GM19463 (cell line): ENCODE data around the gene PINLYP.
"Not testable (repeated sequence)": the region's sequence is repeated elsewhere in the genome, so short reads cannot be mapped to it uniquely, and the experiment has no call there.

Experiments used
- ATAC-seq: cut with Tn5 transposase; IDR thresholded peaks from one replicate; pipeline ENCODE4 v1.9.1; 2021; ENCODE audit warnings: mild to moderate bottlenecking, moderate library complexity; ENCODE audit not compliant: unreplicated experiment

The PINLYP gene

DNA sequence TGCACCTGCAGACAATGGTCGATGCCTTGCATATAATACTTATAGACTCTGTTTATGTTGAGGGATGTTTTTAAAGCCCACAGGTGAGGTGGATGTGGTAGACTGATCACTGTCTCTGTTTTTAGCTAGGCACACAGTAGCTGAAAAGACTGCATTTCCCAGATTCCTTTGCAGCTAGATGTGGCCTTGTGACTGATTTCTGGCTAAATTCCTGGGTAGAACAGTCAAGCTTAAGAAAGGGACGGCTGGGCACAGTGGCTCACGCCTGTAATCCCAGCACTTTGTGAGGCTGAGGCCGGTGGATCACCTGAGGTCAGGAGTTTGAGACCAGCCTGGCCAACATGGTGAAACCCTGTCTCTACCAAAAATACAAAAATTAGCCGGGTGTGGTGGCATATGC lies 24.7 kb downstream of the PINLYP start:
- not testable (repeated sequence) for ATAC-seq

DNA sequence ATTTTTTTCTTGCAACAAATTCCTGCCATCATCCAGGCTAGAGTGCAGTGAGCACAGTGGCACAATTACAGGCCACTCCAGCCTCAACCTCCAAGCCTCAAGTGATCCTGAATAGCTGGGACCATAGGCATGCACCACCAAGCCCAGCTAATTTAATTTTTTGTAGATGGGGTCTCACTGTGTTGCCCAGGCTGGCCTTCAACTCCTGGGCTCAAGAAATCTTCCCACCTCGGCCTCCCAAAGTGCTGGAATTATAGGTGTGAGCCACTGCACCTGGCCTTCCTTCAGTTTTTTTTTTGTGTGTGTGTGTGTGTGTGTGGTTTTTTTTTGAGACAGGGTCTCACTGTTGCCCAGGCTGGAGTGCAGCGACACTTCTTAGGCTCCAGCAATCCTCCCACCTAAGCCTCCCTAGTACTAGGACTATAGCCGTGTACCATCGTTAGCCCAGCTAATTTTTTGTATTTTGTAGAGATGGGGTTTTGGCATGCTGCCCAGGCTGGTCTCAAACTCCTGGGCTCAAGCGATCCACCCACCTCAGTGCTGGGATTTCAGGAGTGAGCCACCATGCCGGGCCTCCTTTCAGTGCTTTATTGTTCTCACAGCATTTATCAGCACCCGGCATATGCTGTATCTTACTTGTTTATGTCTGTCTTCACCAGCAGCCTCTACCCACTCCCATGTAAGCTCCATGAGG lies 30.4 kb downstream of the PINLYP start:
- ATAC-seq, result no peak

DNA sequence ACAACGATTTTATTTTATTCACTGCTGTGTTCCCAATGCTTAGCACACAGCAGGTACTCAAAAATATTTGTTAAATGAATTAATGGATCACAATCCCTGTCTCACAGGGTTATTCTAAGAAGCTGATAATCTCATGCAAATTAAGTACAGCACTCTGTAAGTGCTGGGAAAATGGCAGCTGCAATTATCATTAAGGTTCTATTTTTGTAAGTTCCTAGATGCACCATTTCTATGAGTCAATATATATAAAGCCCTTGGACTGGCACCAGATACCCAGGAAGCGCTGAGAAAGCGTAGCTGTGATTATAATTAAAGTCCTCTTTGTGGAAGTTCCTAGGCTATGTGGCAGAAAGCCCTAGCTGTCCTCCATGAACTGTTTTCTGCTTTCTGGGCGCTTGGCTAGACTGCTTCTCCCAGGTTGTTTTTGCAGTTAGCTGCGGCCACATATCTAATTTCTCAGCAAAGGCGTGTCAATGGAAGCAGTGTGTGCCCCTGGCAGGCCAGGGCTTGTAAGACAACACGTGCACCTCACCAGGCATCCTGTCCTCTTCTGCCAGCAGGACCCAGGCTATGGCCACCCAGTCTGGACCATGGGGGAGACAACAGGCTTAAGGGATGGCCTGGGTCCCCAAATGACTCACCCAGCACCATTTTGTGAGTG lies 31.1 kb downstream of the PINLYP start:
- no peak for ATAC-seq

DNA sequence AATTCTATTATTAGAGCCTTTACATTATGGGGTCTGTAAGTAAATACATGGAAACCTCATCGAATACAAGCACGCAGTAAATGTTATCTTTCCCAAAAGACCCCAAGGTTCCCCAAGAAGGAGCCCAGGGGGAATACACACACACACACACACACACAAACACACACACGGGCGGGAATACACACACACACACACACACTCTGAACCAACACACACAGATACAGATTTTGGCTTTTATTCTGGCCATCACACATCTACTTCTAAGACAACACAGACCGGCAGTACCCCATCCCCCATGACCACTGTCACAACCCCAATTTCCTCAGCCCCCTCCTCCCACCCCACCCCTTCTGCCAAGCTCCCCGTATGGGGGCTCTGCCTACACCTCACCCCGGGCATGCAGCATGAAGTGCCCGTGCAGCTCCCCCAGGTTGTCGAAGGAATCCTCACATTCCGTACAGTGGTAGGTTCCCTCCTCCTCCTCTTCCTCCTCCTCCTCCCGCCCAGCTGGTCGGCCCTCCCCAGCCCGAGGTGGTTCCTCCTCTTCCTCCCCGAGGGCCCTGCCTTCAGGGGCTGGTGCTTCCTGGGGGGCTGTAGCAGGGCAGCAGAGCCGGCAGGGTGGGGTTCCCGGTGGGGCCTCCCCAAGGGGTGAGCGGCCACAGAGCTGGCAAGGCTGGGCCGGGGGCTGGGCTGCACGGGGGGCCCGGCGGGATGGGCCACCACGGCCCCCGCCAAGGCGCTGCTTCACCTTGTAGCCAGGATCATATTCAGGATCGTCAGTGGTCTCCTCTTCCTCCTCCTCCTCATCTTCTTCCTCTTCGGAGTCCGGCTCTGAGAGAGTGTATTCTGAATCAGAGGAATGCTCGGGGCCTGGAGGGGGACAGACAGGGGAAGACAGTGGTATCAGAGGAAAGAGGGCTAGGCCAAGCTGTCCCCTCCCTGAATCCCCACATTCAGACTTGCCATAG lies 31.9 kb downstream of the PINLYP start:
- no peak for ATAC-seq

DNA sequence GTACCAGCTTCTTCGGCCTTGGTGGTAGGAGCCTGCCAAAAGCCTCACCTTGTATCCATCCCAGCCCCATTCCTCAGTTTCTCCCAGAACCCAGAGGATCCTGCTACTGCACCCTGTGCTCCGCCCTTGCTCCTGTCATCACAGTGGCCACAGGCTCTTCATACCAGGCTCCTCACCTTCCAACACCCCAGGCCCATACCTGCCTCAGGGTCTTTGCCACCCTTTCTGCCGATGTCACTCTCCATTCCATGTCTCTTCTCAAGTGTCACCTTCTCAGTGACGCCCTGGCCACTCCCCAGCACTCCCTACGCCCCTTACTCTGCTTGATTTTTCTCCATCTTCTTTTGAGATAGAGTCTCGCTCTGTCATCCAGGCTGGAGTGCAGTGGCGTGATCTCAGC lies 34.3 kb downstream of the PINLYP start:
- ATAC-seq, result no peak

DNA sequence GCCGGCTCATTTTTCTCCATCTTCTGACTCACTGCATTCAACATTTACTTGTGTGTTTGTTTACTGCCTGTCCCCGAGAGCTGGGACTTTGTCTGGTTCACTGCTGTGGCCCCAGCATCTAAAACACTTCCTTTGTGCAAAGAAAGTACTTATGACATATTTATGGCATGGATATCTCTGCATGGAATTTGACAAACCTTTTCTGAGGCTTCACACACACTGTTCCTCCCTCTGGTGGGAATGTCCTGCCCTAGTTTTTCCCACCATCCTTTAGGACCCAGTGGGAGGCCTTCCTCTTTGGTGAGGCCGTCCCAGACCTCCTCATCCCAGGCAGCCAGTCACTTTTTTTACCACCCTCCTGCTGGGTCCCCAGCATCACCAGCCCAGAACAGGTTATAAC lies 34.9 kb downstream of the PINLYP start:
- no peak for ATAC-seq

DNA sequence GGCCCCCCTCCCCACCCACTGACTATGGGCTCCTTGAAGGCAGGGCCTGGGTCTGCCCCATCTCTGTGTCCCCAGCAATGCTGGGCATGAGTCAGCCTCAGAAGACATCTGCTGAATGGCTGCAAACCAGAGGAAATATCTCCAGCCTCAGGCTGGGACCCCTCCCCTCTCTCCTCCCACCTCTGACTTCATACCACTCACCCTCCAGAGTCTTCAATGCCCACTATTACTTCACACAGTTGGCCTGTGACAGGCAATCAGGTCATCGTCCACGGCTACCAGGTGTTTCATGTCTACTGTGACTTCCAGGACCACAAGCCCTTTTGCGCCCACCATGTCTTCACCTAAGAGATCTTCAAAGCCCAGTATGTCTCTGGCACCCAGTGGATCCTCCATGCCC lies 36.2 kb downstream of the PINLYP start, which contains the start of gene SRRM5:
Gene SRRM5 (plus strand): TSS at position 301 of the 400 bp plus-strand sequence. CDS start 34 bp downstream, at position 335.
- no peak for ATAC-seq

DNA sequence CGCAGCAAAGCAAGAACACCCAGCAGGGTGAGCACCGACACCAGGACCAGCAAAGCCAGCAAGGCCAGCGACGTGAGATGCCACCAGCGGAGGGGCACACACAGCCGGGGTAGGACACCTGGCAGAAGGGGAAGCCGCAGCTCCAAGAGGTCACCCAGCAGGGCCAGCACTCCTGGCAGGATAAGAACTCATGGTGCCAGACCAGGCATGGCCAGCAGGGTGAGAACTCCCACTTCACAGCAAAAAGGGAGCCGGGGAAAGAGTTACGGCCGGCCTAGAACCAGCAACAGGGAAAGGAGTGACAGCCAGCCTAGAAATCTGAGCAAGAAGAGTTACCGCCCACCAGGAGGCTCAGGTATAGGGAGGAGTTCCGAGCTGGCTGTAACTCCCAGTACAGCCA lies 36.8 kb downstream of the PINLYP start:
- ATAC-seq, result no peak

DNA sequence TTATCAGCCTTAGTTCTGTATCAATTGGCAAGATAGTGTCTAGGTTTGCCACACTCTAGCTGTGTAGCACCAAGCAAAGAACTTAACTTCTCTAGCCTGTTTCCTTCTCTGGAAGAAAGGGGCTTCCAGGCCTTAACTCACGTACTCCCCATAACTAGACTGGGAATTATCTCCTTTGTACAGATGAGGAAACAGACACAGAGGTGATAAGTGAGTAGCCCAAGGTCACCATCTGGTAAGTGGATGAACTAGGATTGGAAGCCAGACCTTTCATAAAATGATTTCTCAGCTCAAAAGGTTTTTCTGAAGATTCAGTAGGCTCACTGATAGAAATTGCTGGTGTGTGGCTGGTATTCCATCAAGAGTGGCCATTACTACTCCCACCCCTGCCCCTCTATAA lies 40.7 kb downstream of the PINLYP start:
- no peak for ATAC-seq

DNA sequence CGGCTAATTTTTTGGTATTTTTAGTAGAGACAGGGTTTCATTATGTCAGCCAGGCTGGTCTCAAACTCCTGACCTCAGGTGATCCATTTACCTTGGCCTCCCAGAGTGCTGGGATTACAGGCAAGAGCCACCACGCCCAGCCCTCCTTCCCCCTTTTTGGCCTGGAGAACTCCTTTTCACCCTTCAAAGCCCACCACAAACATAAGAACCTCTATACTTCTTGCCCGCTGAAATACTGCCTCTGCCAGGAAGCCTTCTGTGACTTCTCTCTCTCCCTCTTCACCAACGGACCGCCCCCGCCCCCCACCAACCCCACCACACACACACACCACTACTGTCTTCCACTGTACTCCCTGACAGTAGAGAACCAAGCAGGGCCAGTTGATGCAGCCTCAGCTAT lies 41.4 kb downstream of the PINLYP start:
- ATAC-seq, result no peak

DNA sequence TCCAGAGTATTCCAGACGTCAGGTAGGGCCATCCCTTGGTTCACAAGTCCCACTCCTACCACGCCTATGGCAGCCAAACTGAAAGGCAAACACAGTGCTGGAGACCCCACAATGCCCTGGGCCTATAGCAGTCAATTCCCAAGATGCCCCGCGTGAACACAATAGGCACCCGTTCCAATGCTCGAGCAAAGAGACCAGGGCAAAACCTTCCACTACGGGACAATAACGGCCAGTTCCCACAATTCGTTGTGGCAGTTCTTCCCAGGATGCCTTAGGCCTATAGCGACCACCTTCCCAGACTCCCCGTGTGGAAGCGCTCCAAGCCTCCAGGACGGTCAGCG lies 43.3 kb downstream of the PINLYP start:
- ATAC-seq, result peak; percentile 33

DNA sequence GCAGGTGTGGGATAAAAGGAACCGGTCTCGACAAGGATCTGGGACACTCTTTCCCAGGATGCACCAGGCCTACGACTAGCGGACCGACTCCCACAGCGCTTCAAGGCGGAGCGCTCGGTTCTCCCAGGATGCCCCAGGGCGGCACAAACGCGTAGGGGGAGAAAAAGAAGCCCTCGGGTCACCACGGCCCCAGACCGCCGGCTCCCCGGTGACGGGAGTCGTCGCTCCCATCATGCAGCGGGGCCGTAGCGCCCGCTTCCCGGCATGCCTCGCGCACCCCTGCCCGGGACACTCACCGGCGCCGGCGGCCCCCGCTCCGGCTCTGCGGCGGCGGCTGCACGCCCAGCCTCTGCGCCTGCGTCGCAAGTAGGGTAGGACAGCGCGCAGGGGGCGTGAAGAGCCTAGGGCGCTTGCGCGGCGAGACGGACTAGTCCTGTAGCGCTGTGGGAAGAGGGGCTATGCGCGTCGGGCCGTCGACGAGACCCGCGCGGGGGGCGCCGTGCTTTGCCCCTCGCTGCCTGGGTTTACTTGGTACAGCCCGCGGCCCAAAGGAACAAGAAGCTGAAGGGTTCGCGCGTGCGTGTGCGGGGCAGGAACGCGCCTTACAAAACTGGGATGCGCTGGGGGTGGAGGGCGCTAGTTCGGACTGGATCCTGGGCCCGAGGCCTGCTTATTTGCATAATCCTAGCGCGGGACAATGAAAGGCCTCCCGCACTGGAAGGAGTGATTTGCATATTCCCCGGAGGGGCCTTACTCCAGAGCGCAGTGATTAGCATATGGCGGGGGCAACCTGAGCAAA lies 43.9 kb downstream of the PINLYP start, which contains the start of gene ZNF428:
Gene ZNF428 (minus strand): TSS at position 368 of the 799 bp plus-strand sequence. CDS start 5,325 bp downstream, outside the sequence.
- peak; percentile 80 for ATAC-seq

DNA sequence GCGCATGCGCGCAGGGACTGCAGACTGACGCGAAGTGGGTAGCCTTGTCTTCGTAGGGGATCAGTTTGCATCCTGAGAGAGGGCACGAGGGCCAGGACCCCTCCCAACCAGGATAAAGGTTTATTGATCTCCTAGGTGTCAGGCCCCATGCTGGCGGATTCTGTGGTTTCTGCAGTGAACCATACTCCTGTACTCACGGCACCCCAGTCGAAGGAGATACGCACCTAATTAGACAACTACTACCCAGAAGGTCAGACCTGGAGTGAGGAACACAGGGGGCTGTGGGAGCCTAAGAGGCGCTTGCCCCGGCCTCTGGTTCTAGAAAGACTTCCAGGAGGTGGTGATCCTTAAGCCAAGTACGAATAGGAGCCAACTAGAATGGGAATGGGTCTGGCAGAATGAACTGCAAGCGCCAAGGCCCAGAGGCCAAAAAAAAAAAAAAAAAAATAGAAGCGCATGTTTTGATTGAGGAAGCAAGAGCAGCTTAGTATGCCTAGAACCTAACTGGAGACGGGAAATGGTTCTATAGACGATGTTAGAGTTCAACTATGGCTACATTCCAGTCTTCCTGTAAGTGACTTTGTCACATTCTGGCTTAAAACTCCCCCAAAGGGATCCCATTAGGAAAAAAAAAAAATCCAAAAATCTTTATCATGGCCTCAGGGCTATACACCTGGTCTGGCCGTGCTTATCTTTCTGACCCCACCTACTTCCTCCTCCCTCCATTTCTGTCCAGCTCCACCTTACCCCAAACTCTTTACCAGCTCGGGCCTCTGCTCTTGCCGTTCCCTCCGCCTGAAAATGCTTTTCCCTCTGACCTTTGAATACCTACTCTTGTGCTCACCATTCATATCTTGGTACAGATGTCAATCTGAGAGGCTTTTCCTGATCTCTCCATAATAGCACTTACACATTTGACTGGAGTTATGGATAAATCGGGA lies 44.7 kb downstream of the PINLYP start:
- no peak for ATAC-seq

DNA sequence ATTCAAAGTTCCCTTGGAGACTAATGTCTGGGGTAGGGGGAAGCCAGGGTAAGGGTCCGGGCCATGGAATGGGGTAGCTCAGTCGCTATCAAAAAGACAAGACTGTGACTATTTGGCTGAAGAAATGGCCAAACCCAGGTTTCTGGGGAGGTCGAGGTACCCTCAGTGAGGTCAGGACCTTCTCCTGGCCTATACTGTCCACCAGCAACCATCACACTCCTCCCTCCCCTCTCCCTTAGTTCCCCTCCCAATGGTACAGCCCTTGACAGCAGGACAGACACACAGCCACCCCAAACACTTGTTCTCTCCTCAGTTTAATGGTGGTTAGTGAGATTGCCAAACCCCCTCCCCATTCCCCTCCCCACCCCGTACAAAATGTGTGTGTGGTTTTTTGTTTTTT lies 46.5 kb downstream of the PINLYP start:
- ATAC-seq, result no peak

DNA sequence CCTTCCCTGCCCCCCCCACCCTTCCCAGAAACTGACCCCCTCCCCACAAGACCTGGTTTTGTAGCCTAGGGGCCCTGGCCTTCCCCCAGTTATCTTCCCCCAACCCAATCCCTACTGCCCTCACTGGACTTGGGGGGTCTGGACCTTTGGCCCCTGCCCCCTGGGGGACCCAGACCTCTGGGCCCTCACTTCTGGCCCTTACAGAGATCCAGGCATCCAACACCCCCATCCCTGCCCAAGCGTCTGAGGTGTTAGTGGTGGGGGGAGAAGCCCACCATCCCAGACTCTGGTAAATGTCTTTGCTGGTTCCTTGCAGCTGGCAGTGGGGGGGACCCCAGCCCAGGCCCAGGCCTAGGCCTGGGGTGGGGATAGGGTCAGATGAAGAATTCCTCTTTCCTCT lies 47.4 kb downstream of the PINLYP start:
- no peak for ATAC-seq

DNA sequence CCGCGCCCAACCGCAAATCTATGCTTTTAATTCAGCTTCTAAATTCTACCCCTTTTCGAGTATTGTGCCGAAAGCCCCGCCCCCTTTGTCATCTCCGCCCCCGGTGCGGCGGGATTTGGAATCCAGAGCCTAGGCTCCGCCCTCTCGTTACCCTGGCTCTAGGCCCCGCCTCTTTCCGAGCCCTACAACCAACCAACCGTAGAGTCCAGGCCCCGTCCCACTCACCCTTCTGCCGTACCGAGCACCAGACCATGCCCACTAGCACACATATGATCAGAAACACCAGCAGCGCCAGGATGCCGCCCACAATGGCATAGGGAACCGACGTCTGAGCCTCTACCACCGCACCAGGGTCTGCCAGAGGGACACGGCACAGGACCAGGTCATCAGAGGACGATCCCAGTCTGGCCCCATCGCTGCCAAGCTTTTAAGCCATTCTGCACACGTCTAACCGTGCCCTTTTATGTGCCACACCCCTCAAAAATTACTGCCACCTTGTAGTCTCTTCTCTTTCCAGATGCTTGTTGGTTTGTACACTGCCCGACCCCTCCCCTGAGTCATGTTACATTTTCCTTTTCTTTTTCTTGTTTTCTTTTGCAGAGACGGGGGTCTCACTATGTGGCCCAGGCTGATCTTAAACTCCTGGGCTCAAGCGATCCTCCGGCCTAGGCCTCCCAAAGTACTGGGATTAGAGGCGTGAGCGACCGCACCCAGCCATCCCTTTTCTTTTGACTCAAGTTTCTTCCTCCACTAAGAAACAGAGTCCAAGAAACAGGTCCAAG lies 48.5 kb downstream of the PINLYP start:
- no peak for ATAC-seq

DNA sequence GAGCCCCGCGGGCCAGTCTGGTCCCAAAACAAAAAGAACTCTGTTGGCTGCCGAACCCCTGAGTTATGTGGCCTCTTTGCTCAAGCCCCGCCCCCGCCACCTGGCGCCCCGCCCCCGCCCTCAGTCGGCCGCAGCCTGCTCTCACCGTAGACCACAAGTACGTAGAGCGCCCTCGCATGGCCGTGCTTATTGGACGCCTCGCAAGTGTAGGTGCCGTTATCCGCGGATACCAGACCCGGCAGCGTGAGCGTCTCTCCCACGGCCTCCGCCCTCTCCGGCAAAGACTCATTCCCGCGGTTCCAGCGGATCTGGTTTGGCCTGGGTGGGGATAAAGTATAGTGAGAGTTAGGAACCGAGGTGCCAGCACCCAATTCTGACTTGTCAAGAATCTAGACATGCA lies 49.3 kb downstream of the PINLYP start:
- no peak for ATAC-seq

DNA sequence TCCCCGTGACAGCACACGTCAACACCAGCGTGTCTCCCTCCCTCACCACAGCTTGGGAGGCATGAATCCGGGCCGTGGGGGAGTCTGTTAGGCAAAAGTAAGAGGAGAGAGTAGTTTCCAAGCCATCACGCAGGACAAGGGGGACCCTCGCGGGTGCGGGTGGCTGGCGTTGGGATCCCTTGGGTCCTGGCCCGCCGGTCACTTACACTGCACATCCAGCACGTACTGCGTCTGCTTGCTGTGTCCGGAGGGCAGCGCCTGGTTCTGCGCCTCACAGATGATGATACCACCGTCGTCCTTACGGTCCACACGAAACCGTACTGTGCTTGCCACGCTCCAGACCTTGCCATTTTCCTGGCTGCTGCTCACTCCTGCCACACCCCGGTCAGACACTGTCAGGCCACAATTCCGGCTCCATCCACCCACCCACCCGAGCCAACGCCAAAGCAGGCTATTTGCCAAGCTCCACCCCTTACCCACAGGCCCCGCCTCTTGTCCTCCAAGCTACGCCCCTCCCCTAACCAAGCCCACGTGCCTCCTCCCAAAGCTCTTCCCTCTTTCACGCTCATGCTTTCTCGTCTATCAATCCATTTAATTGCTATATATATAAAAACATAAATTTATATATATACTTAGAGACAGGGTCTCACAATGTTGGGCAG lies 50.4 kb downstream of the PINLYP start:
- ATAC-seq, result no peak
